AG08395 (cell line): ENCODE results near the gene KRT33B.

Experiments
- DNase-seq: peaks from one replicate; pipeline ENCODE4 v3.0.0; 2012; ENCODE audit warnings: mixed read lengths, low spot score

The KRT33B gene

DNA sequence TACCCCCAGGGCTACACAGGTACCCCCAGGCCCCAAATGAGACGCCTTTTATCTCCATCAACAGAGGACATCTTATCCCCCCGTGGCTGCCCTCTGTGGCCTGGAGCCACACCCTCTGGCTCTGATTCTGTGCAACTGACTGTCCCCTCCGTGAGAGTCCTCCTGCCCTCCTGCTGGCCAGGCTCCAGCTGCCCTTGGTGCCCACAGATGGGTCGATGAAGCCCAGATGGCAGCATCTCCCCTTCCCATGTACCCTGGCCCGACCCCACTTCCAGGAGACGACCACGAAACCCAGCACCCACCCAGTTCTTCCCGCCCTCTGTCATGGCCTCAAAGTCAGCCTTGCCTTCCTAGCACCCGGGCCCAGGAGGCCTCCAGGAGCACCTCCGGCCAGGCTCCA is 44.5 kb downstream of the KRT33B start:
- DNase-seq = no peak

DNA sequence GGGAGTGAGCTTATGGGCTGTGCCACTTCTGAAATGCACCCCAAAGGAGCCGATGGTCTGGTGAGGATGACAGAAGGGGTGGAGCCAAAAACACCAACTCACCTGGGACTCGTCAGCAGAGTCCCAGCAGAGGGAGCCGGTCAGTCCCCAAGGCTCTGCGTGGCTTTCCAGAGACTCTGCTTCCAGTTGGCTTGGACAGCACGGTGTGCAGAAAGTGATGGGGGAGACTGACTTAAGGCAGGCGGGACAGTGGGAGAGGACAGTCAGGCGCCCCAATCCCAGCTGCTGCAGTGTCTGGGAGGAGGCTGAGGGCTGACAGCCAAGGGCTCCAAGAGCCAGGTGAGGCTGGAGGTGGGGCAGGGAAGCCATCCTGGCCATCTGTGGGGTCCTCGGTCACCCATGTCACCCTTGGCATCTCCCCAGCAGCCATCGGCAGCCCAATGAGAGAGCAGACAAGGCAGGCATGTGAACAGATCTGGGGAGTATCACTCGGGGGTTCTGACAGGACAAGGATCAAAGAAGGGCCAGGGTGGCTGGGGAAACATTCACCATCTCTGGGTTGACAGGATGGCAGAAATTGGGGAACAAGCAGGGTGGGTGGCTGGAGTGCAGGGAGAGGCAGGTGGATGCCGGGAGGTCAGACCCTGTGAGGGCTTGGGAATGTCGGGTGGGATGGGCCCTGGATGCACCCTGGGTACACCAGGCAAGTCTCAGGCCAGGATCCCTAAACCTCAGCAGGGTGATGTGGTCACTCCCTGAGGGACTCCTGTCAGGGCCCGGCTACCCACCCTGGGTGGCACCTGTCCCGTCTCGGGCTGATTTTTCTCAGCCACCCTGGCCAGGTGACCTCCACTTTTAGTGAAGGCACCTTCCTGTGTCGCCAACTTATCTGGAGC is 45.2 kb downstream of the KRT33B start:
- no peak for DNase-seq

DNA sequence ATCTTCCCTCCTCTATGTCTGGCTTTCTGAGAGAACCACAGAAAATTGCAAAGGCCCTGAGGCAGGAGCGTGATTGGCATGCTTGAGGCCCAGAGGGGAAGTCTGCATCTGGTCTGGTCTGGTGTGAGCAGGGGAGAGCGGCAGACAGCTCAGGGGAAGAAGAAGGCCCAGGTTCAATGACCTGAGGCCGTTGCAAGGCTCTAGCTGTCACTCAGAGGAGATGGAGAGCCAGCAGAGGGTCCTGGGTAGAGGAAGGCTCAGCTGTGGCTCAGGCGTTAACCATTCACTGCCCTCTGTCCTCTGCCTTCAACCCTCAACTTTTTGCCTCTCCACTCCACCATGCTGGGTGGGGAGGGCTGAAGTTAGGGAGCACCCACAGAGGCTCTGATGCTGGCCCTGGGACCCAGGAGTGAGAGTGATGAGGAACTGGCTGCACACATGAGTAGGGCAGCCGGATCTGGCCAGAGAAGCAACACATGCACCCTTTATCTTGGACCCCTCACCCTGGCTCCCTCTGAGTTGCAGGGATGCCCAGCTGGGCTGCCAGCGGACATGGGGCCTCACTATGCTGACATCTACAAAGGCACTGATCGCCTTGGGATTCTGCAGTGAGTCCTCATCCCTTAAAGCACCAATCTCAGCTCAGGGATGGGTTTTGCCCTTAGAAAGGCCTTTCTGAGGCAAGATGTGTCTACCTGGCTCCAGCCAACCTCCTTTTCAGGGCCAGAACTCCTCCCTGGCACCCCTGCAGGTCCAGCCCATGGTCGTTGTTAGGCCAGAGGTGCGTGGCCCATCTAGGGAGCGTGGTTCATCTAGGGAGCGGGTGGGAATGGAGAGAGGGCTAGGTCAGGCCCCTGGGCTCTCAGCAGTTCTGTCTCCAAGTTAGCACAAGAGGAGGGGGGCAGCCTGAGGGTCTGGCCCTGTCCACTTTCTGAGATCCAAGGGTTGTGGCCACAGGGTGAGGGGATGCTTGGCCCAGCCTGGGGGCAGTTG is 46.4 kb downstream of the KRT33B start:
- DNase-seq = no peak

DNA sequence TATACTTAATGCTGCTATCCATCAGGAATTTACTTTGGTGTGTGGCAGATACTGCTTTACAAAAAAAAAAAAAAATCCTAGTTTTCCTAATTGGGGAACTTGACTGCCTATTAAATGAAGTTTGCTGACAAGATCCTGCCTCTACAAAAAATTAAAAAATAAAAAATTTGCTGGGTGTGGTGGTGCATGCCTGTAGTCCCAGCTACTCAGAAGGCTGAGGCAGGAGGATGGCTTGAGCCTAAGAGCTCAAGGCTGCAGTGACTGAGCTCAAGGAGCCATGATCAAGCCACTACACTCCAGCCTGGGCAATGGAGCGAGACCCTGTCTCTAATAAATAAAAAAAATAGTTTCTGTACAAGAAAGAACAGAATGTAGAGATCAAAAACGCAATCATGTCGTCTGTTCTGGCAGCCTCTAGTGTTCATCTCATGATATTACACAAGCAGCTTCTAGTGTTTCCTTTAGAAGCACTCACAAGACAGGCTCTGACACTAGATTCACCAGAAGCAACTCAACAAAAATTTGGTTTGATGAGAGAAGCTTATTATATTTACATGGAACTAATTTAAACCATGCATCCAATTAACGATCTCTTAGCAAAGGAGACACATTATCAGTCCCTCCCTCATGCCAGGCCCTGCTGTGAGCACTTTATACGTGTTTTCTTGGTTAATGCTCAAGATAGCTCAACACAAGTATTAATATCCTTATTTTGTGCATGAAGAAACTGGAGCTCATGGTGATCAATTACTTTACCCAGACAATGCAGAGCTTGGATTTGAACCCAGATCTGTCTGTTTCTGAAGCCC is 47.3 kb downstream of the KRT33B start:
- DNase-seq = peak; percentile 63

DNA sequence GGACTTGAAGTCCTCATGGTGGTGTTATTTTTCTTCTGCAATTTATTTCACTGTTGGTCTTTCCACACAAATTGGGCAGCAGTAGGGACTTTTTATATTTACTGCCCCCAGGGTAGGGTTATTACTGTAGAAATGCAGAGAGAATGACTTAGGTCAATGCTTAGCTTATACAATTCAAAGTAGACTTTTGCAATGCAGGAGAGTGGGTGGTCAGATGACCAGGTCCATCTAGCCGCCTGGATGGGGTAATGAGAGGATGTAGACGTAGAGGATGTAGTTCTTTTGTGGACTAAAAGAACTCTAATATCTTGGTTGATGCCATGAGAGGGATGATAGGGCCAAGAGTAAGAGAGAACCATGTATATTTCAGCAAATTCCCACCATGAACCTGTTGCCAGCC is 51.4 kb downstream of the KRT33B start:
- DNase-seq = no peak

DNA sequence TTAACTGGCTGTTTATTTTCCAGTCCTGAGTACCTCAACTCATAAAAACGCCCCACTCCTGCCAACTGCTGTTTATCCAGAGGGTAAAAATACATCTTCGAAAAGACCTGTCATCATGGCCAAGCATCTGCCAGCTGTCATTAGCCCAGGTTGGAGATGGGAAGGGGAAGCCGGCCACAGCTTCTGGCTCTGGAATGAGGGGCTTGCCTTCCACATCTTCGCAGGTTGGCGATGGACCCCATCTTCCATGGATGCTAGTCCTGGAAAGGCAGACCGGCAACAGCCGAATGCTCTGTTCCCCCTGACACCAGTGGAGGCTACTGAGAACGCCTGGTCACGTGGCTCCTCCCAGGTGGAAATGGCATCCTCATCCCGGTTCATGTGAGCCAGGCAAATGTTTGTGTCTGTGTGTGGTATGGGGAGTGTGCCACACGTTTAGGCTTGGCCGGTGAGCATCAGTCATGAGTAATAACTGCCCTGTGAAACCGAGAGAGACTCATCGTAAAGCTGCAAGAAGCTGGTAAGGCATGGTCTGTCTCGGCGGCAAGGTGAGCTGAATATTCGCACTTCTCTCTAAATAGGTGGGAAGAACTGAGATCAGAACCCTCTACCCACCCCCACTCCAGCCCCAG is 53.7 kb downstream of the KRT33B start:
- DNase-seq = no peak

DNA sequence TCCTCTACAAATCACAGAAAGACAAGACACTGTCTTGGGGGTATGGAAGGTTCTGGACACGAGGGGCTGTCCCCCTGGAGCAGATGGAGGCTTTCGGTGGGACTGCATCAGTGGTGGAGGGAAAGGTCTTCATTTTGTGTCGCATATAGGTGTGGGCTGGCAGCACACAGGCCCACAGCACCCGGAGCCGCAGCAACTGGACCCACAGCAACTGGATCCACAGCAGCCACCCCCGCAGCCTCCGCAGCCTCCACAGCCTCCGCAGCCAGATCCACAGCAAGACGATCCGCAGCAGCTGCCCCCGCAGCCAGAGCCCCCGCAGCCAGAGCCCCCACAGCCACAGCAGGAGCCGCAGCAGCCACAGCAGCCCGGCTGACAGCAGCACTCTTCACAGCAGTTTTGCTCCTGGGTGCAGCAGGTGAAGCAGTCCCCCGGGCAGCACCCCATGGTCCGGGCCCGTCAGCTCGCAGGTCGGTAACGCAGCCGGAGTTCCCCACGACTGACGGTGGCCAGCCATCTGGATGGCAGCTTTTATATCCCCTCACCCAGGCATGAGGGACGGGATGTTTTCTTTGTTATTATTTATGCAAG is 54.3 kb downstream of the KRT33B start, which contains the start of gene KRTAP17-1:
KRTAP17-1 (minus strand) TSS at position 507 of the 591 bp plus-strand sequence; CDS start at position 447, 60 bp downstream.
- DNase-seq = no peak
